GM21515 (cell line): Measurements from ENCODE around the gene GFRA4.

Experiments used
- ATAC-seq: cut with Tn5 transposase; IDR thresholded peaks from one replicate; pipeline ENCODE4 v1.9.1; 2021; ENCODE audit not compliant: unreplicated experiment

Gene GFRA4

GRCh38 chr20:3663031-3663701 lies at the start of gene GFRA4:
Gene GFRA4, minus strand, starts transcription at chr20:3663399. Its CDS starts 0 bp downstream, at chr20:3663399.
- ATAC-seq, result no peak

- ATAC-seq, result no peak
Measured at GRCh38 chr20:3712279-3712873, 49.2 kb upstream of the GFRA4 start, which contains the start of gene SIGLEC1. Gene SIGLEC1, minus strand, starts transcription at chr20:3712600. Its CDS starts 5,472 bp downstream, at chr20:3707128.

- ATAC-seq, result no peak
Measured at GRCh38 chr20:3711484-3711941, 48.3 kb upstream of the GFRA4 start.

GRCh38 chr20:3710703-3711483 lies 47.7 kb upstream of the GFRA4 start:
- no peak for ATAC-seq

- ATAC-seq, result no peak
Measured at GRCh38 chr20:3710011-3710466, 46.8 kb upstream of the GFRA4 start.

- no peak for ATAC-seq
Measured at GRCh38 chr20:3707508-3707899, 44.3 kb upstream of the GFRA4 start.

GRCh38 chr20:3706774-3707507 lies 43.7 kb upstream of the GFRA4 start:
- no peak for ATAC-seq

- no peak for ATAC-seq
Measured at GRCh38 chr20:3705970-3706739, 43.0 kb upstream of the GFRA4 start.

GRCh38 chr20:3705491-3705969 lies 42.3 kb upstream of the GFRA4 start:
- no peak for ATAC-seq

- ATAC-seq, result no peak
Measured at GRCh38 chr20:3704087-3704486, 40.9 kb upstream of the GFRA4 start.

- ATAC-seq, result no peak
Measured at GRCh38 chr20:3702611-3703391, 39.6 kb upstream of the GFRA4 start.

GRCh38 chr20:3701061-3701998 lies 38.1 kb upstream of the GFRA4 start:
- no peak for ATAC-seq

- ATAC-seq, result no peak
Measured at GRCh38 chr20:3699037-3699436, 35.8 kb upstream of the GFRA4 start.

- no peak for ATAC-seq
Measured at GRCh38 chr20:3698591-3699001, 35.4 kb upstream of the GFRA4 start.

- no peak for ATAC-seq
Measured at GRCh38 chr20:3697588-3698305, 34.5 kb upstream of the GFRA4 start.

GRCh38 chr20:3696745-3697587 lies 33.8 kb upstream of the GFRA4 start:
- ATAC-seq, result no peak

GRCh38 chr20:3696200-3696599 lies 33.0 kb upstream of the GFRA4 start:
- no peak for ATAC-seq
